Astrocyte of the cerebellum (primary cell): Measurements from ENCODE around the gene TMEM117.
A peak's percentile ranks its signal among the peaks of the same experiment; 100 is the strongest.

ENCODE experiments used
- DNase-seq: peaks from one replicate; pipeline ENCODE4 v3.0.0-alpha.2; 2011; ENCODE audit warnings: low read depth
- H3K4me3 ChIP-seq: 2 replicates; pipeline ENCODE4 v1.5.1; 2011; ENCODE audit warnings: mild to moderate bottlenecking, low read depth, low read length, moderate library complexity
- in situ Hi-C: cut with HindIII; loops from 2 replicates; pipeline ENCODE4 v1.10.0; 2017; ENCODE audit warnings: low sequenced_read_pairs
- TF ChIP-seq, protein P1 (sequence below): IDR thresholded peaks from 2 replicates; pipeline ENCODE4 v1.5.1; 2012; ENCODE audit warnings: low read length, low read depth, moderate library complexity, mild to moderate bottlenecking; ENCODE audit errors: missing control alignments

TMEM117 gene

DNA sequence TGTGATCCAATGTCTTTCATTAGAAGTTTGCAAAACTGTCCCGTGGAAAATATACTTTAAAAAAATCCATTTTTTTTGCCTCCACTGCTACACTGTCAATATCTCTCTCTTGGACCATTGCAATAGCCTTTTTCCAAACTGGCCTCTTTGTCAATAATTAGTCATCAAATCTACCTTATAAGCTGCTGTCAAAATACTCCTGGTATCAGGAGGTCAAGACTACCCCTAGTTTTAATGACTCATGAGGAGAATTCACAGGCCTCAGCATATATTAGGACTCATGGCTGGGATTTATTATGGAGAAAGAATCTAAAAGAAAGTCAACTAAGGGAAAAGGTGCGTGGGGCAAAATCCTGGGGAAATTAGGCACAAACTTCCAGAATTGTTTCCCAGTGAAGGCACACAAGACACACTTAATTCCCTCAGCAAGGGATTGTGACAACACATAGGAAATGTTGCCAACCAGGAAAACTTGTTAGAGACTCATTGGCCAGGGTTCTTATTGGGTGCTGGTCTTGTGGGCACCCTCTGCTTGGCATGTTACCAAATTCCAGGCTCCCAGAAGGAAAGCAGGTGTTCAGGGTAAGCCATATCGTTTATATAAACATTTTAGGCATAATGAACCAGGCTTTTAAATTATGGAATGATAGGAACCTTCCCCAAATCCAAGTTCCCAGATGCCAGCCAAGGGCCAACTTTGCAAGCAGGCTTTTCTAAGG, 56.1 kb downstream of the TMEM117 start:
- H3K4me3 ChIP-seq = no peak overlapping the region
- in situ Hi-C loops = no loop called here
- TF ChIP-seq, protein P1, sequence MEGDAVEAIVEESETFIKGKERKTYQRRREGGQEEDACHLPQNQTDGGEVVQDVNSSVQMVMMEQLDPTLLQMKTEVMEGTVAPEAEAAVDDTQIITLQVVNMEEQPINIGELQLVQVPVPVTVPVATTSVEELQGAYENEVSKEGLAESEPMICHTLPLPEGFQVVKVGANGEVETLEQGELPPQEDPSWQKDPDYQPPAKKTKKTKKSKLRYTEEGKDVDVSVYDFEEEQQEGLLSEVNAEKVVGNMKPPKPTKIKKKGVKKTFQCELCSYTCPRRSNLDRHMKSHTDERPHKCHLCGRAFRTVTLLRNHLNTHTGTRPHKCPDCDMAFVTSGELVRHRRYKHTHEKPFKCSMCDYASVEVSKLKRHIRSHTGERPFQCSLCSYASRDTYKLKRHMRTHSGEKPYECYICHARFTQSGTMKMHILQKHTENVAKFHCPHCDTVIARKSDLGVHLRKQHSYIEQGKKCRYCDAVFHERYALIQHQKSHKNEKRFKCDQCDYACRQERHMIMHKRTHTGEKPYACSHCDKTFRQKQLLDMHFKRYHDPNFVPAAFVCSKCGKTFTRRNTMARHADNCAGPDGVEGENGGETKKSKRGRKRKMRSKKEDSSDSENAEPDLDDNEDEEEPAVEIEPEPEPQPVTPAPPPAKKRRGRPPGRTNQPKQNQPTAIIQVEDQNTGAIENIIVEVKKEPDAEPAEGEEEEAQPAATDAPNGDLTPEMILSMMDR = no peak
- DNase-seq = no peak

DNA sequence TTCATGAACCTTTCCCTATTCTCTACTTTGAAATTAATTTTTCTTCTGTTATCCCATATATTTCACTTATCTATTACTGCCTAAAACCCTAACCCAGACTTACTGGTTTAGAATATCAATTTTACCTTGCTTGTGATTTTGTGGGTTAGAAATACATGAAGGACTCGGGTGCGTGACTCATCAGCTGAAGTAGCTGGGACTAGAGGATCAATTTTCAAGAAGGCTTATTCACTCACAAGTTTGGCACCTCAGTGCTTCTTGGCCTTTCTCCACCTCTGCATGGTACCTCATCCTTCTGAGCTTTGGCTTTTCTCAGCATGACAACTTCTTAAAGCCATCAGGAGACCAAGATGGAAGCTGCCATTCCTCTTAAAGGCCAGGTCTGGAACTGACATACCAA, 57.8 kb downstream of the TMEM117 start:
- TF ChIP-seq, protein P1 = no peak
- peak; percentile 55 for DNase-seq
- in situ Hi-C loops = no loop called here

DNA sequence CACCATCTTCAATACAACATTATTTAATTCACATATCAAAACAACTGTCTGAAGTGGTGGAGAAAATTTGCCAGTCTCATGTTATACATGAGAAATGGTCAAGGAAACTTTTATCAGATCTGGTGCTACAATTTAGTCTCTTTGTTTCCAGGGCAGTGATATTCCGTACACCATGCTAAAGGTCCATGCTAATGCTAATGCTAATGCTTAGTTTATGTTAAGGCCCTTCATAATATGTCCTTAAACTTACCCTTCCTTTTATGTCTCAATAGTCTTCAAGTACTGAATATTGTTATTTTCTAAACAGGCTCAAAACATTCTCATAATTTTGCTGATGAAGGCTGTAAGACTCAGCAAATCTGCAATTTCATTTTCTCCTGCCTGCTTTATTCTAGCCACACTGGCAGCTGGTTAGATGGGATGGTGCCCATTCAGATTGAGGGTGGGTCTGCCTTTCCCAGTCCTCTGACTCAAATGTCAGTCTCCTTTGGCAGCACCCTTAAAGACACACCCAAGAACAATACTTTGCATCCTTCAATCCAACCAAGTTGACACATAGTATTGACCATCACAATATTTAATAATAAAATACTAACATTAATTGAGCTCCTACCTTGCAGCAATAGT, 59.8 kb downstream of the TMEM117 start:
- in situ Hi-C loops = no loop called here
- no peak overlapping the region for H3K4me3 ChIP-seq
- no peak for DNase-seq
- TF ChIP-seq, protein P1 = no peak

More for the DNA sequence above, 57.8 kb downstream of the TMEM117 start:
- no peak overlapping the region for H3K4me3 ChIP-seq

DNA sequence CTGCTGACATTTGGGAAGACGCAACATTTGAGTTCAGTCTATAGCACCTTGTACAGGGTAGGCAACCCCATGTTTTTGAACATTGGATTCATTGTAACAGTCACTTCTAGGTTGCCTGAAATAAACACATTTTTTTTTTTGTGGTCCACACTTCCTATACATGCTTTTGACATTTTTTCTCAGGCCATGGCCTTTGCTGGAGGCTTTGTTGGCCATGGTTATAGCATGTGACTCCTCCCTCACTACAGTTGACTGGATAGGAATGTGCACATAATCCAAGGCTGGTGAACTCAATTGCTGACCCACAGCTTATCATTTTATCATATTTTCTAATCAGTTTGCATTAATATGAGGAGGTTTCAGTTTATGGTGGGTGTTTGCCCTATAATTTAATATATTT, 60.6 kb downstream of the TMEM117 start:
- DNase-seq = no peak
- no peak overlapping the region for H3K4me3 ChIP-seq
- in situ Hi-C loops = no loop called here
- TF ChIP-seq, protein P1 = no peak

DNA sequence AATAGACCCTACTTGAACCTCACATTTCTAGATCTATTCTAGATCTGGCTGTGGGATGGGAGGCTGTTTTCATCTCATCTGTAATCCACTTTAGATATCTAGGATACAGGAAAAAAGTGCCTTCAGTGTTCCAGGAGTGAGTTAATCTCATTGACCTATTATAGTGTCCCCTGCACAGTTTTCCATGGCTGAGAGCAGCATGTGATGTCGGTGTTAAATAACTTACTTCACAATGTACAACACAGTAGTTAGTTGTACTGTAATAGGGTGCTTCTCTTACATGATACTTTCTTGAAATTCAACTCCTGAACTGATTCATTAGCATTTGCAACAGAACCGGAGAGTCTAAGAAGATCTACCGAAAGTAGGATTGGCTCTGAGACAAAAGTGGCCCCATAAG, 62.6 kb downstream of the TMEM117 start:
- H3K4me3 ChIP-seq = no peak overlapping the region
- no peak for DNase-seq
- in situ Hi-C loops = no loop called here
- TF ChIP-seq, protein P1 = no peak

DNA sequence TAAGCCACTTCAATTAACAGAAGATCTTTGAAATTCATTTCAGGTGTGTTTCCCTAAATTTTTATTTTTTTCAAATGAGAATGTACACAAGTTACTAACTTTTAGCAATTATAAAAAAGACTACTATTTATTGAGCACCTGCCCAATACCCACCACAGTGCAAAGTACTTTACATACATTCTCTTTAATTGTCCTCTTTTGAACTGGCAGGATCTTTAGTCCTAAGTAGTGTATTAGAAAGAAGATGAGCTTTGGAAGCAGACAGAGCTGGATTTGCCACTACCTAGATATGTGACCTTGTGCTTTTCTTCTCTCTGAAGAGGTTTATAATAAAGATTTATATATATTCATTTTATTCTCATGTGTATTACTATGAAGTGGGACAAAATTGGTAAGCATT, 63.7 kb downstream of the TMEM117 start:
- in situ Hi-C loops = no loop called here
- H3K4me3 ChIP-seq = no peak overlapping the region
- TF ChIP-seq, protein P1 = no peak
- DNase-seq = no peak
